HG02798 (cell line): ENCODE results near the gene ZBTB16.
"Not testable (repeated sequence)": the region's sequence is repeated elsewhere in the genome, so short reads cannot be mapped to it uniquely, and the experiment has no call there.

Experiments
- ATAC-seq: cut with Tn5 transposase; IDR thresholded peaks from one replicate; pipeline ENCODE4 v1.9.1; 2021; ENCODE audit warnings: mild to moderate bottlenecking; ENCODE audit not compliant: unreplicated experiment, poor library complexity

Gene ZBTB16

DNA sequence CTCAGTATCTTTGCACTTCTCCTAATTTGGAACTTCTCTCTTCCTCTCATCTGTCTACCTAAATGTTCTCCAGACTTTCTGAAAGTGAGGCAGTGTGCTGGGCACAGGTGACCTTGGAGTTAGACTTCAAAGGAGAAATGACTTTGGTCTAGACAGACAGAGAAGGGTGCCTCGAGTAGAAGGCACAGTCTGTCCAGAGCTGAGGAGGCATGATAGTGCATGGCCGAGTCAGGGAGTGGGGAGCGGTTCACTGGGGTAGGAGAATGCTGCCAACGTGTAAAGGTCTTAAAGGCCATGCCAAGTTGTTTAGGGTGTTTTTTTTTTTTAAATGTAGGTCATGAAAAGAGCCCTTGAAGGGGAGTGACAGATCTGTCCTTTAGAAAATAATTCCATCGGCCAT lies 17.3 kb upstream of the ZBTB16 start:
- no peak for ATAC-seq

DNA sequence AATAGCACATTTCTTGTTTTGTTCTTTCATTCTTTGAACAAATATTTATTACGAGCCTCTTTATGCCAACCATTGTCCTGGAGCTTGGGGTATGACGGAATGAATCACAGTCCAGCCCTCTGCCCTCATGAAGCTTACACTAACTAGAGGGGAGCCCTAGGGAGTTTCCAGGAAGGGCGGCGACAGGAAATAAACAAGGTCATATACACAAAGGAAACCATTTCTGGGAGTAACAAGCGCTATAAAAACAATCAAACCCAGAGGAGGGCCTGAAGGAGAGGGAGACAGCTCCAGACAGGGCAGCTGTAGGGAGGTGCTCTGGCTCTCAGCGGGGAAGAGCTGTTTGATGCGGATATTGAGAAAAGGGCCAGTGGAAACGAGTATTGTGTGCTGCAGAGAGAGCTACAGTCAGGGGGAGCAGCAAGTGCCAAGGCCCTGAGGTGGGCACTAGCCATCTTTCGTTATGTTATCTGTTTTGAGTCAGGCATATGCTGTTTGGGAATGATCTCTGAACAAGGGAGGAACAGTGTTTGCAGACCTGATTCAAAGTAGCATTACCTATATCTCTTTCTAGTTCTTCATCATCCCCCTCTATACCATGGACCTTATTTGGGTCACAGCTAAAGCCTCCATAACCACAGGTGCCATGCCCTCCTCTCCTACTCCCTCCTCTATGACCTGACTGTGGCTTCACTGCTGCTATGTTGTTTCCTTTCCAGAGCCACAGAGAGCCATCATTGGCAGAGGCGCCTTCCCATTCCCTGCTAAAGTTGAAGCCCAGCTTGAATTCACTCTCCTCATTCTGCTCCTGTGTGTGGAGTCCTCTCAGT lies 15.3 kb upstream of the ZBTB16 start:
- ATAC-seq = no peak

DNA sequence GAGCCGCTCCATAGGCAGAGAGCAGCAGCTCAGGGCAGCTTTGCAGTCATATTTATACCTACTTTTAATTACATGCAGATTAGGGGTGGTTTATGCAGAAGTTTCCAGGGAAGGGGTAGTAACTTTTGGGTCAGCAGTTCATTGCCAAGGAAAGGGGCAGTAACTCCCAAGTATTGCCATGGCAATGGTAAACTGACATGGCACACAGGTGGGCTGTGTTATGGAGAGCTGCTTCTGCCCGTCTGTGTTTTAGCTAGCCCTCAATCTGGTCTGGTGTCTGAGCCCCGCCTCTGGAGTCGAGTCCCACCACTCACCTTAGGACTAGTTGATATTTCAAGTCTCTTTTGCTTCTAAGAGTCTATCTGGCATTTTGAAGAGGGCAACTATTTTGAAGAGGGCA lies 12.2 kb upstream of the ZBTB16 start:
- ATAC-seq = no peak

DNA sequence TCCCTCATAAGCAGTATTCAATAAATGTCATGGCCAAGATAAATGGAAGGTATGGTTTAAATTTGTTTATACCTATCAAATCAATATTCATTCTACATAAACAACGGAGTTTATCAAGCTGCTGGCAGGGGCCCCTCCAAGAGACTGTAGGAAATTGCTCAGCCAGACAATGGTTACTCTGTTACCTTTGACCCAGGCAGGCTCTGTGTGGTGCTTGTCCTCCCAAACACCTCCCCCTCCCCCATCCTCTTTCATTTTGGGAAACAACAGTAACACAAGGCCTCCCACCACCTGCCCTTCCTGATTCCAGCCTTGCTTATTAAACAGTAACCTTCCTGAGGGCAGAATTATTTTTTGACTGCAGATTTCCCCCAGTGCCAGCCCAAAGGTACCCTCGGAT lies 10.5 kb upstream of the ZBTB16 start:
- ATAC-seq = no peak

DNA sequence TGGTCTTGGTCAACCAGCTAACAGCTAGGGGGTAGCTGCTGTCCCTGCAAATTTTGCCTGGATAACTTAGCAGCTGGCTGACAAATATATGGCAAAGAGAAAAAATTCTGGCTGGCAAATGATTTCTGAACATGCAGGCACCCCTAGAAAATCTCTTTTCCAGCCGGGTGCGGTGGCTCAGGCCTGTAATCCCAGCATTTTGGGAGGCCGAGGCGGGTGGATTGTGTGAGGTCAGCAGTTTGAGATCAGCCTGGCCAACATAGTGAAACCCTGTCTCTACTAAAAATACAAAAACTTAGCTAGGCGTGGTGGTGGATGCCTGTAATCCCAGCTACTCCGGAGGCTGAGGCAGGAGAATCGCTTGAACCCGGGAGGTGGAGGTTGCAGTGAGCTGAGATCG lies 9.7 kb upstream of the ZBTB16 start:
- not testable (repeated sequence) for ATAC-seq

DNA sequence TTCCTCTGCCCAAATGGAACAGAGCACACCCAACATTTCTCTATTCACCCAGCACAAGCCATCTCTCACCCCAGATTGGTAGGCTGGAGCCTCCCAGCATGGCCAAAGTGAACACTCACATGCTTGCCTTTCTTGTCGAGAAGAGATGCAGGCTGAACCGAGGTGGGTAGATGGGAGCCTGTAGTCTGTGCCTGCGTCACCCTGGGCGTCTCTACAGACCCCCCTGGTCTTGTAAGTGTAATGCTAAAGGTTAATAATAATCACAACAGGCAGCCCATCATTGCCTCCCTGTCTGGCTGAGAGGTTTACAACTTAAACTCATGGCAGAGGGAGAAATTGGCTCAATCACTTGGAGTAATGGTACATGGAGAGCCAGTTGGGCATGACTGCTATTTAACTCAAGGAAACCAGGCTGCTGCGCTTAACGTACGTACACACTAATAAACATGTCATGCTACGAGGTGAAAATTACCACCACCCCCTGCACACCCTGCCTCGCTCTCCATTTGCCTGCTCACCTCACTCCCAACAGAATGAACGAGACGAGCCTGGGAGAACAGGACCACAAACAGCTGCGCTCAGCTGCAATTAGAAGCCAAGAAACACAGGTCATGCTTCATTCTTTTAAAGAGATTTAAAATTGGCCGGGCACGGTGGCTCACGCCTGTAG lies 9.1 kb upstream of the ZBTB16 start:
- ATAC-seq = no peak

DNA sequence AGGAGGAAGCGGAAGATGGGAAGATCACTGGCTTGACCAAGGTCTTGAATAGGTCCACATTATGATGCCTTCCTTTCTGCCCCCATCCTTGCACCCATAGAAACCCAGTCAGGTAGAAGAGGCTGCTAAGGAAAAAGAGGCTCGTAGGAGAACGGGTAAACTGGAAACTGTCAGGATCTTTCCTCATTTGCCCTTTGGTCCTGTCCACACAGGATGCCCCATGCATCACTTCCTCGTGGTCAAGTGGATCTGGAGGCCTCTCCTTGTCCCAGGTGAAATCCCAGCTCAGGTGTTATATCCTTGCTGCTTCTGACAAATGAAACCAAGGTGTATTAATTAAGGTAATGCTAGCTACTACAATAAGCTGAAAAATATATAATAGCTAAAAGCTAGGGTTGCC lies 8.0 kb upstream of the ZBTB16 start:
- no peak for ATAC-seq

DNA sequence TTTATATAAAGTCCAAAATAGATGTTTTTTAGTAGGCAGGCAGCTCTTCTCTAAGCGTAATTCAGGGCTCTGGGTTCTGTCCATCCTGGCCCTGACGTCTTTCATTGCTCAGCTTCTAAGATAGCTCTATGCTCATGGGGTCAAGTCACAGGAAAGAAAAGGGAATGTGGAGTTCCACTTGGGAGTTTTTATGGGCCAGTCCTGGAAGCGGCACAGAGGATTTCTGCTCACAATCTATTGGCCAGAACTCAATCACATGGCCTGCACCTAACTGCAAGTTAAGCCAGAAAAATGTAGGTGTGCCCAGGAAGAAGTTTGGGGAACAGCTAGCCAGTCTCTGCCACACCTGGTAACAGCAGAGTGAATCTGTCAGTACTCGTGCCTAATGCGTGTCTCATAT lies 7.4 kb upstream of the ZBTB16 start:
- ATAC-seq = no peak

DNA sequence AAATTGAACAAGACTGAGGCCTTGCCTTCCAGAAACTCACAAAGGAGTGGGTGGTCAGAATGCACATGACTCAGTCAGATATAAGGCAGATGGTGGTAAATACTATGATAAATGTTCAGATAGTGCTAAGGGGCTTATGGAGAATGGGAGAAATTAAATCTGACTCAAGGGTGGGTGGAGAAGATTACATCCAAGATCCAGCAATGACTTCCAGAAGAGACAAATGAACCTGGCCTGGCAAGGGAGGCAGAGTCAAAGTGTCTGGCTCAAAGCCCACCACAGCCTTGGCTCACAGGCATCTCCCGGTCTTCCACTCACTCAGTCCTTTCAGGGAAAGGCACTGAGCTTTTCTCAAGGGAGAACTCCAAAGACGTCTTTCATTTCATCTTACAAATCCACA lies 6.1 kb upstream of the ZBTB16 start:
- no peak for ATAC-seq

DNA sequence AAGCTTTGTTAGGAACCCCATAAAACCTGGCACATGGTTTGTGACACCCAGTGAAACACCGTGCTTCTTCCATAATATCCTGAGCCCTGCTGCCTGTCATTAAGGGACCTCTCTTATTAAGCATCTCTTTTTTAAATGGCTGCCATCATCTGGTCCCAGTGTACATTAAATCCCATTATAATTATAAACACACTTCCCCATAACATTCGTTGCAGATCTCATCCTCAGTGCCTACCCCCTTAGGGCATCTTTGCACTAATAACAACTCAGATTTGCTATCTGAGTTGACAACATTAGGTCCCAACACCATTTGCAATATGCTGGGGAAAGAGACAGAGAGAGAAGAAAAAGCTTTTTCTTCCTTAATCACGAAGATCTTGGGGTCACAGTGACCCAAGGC lies 4.7 kb upstream of the ZBTB16 start:
- ATAC-seq = no peak

DNA sequence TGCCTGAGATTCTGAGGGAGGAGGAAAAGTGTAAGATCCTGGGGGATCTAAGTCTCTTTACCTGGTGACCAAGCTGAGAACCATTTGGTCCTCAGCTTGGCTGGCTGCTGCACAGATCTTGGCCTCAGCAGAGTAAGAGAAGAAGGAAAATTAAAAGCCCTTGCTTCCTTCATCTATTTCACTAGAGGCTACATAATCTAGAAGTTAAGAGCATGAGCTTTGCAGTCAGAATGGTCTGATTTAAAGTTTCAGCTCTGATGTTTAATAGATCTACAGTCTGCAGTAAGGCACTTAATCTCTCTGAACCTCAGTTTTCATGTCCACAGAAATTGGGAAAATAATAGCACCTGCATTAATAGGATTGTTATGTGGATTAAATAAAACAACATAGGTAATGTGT lies 3.1 kb upstream of the ZBTB16 start:
- no peak for ATAC-seq

DNA sequence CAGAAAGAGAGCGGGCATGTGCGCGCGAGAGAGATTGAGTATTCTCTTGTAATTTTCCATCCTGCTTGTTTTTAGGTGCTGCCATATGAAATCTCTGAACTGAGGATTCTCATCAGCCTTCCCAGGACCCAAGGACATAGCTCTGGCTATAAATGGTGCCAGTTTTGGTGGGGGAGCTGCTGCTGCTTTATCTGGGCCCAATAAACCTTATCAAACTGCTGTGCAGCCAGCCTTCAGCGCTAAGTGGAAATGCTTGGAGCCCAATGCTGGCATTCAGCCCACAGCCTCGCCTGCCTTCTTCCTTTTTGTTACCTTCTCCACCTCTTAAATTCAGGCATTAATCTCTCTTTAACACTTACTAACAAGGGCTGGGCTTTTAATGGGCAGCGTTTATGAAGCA lies 2.4 kb upstream of the ZBTB16 start:
- no peak for ATAC-seq

DNA sequence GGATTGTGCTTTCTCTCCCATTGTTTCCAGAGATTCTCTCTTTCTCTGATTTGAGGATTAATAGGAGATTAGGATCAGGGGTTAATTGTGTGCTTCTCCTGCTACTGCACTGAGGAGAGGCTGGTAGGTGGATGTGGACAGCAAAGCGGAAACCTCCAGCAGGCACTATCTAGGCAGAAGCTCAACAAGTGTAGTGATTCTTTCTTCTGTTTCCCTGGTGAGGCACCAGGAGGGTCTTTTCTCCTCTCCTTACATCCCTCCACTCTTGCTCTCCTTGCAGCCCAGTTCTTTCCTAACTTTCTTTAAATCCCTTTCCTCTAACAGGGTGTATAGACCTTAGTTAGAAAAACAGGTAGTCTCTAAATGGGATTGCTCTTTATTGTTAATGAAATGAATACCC lies 1.9 kb upstream of the ZBTB16 start:
- ATAC-seq = no peak

DNA sequence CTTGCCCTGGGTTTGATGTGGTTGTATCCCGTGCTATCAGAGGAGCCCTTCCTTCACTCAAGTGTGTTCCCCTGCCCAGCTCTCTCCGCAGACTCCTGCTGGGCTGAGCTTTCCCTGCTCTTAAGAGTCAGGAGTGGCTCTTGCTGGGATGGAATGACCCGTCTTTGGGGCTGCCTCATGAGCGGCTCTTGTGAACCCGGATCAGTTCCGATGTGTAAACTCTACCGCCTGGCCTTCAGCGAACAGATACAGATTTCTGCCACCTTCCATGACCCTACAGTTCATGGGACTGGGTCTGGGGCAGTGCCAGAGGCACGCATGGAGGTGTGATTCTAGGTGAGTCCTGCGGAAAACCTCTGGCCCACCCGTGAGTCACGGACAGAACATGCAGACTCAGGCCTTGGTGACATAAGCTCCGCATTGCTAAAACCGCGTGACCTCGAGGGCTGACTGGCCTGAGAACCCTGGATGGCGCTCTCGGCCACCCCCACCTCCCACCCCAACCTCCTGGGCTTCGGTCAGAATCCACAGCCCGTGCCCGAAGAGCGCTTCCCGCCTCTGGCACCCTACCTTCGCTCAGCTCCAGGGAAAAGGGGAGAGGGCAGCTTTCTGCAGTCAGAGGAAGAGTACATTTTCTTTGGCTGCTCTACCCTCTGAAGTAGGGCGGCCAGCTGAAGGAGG lies 1.3 kb upstream of the ZBTB16 start:
- ATAC-seq = no peak

DNA sequence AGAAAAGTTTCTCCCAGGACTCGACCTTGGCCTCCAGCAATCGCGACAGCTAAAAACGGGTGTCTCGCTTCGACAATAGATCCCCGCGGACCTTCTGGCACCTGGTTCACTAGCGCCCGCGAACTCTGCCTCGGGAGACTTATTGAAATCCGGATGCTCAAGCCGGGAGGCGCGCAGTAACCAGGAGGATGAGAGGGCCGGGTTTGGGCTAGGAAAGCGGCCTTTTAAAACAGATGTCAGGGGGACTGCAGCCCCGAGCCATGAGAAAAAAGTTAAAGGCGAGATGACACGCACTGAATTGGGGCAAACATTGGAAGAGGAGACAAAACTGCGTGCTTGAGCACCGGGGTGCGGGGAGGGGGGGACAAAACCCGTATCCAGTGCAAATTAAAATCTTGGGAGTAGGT lies 637 bp upstream of the ZBTB16 start:
- no peak for ATAC-seq

DNA sequence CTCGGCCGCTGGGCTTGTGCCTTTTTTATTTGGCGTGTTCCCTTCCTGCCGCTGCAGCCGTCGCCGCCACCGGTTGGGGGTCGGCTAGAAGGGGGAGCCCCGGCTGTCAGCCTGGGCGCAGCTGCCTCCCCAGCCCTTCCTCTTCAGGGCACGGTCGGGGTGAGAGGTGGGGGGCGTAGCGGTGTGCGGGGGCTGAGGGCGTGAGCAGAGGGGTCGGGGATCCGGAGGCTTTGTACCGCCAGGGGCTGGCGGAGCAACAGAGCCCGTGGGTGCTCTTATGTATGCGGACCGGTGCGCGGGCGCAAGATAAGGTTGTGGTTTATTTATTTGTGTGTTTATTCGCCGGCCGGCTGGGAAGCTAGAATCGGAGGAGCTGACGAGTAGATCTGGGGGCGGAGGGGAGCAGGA lies 477 bp downstream of the ZBTB16 start:
- ATAC-seq = no peak

DNA sequence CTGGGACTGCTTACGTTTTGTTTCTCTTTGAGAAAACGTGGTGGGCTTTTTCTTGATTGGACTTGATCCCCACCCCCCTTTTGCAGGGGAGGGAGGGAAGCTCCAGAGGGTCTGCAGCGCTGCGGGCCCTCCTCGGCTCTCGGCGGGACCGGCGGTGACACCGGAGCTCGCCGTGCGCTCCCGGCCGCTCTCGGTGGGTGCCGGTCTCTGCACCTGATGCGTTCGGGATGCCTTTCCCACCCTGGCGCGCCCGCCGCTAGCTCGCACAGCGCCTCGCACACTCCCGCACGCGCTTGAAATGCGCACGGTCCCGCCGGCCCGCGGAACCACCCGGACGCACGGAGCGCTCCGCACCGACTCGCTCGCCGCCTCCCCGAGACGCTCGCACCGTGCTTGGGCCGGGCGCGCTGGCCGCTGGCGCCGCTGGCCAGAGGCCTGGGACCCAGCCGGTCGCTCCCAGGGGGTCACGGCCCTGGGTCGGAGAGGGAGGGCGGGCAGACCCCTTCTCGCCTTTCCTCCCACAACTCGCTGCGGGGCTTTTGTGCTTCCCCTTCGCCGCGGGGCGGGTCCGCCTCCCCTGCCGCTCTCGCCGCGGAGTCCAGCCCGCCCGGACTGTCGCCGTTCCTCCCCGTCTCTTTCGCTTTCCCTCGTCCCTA lies 1.0 kb downstream of the ZBTB16 start:
- ATAC-seq = no peak

DNA sequence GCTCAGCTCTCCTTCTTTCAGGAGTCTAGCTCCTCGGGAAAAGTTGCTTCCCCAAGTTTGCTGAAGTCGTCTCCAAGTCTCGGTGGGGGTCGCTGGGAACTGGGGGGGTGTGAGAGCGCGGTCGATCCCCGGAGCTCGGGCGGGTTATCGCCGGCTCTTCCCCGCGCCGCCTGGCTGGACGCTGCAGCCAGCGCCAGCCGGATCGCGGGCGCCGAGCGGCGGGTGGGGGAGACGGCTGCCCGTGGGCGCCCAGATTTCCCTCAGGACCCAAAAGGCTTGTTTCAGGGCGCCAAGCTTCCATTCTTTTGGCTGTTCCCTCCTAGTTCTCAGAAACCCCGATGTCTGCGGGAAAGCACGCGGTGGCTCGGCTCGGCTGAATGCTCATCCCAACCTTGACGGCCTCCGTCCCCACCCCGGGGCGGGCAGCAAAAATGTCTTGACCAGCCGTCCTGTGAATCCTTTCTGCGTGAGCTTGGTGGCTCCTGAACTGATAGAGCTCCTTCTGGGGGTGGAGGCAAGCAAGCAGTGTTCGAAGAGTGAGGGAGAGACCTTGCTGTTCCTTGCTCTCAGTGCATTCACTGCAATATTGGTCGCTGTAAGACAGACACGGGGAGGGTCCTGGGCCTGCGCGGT lies 1.7 kb downstream of the ZBTB16 start:
- no peak for ATAC-seq

DNA sequence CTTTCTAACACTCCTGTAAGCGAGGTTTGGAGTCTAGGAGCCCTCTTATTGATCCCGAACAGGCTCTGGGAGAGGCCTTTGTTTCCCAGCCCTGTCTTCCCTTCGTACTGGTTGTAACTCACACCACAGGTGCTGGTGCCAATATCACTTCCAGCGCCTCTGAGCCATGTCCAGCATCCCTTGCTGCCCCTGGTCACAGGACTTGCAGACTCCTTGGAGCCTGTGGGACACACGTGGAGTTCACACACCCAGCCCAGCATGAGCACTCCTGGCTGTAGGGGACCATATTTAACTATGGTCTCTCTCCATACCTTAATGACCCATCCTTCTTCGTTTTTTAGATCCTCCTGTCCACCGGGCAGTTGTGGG lies 2.2 kb downstream of the ZBTB16 start:
- no peak for ATAC-seq

DNA sequence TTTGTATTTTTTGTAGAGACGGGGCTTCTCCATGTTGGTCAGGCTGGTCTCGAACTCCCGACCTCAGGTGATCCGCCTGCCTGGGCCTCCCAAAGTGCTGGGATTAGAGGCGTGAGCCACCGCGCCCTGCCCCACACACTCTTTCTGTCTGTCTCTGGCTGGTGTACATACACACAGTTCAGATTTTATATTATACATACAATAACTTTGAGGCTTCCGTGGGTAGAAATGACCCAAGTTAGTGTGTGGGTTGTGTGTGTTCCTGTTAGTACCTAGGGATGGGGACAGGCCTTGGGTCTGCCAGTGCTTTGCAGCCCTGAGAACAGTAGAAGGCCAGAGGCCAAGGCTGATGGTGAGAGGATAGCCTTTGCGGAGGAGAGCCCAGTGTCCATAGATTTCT lies 2.8 kb downstream of the ZBTB16 start:
- ATAC-seq = no peak
